PC-3 (cell line): ENCODE measurements around the gene ERI3. TPM values are rescaled to one million over a fixed set of nuclear protein-coding genes. Genes with fewer than 3 reads are reported as not detected.

Experiments used
- ATAC-seq: fragments of 200-7000 bp; cut with Tn5 transposase; 2 replicates; pipeline ENCODE4 v1.9.1; 2020; ENCODE audit warnings: mild to moderate bottlenecking, moderate library complexity
- BruUV-seq: library from RNA; stranded (reverse); fragments of 400-500 nt; replicated peaks from 2 replicates; lab custom pipeline; 2021; lab: Mats Ljungman, UMichigan
- CTCF ChIA-PET: fragments of 300-600 bp; sonication (Branson Sonifier 250); formaldehyde crosslinking; loops from one replicate; lab custom pipeline; 2022; ENCODE audit warnings: antibody characterized with exemption; lab: Charles Lee
- POLR2A ChIA-PET: fragments of 300-600 bp; sonication (Branson Sonifier 250); formaldehyde crosslinking; loops from one replicate; lab custom pipeline; 2022; ENCODE audit warnings: antibody characterized with exemption; ENCODE audit not compliant: unreplicated experiment; lab: Charles Lee
- DNase-seq: peaks from one replicate; pipeline ENCODE4 v3.0.0-alpha.2; 2015
- H2AFZ ChIP-seq: fragments of 300-600 bp; sonication (generic); 2 replicates; pipeline ENCODE4 v1.6.0; 2016; ENCODE audit warnings: antibody characterized with exemption, low read length
- H3F3A ChIP-seq: fragments of 300-600 bp; sonication (generic); one replicate; pipeline ENCODE4 v1.6.0; 2017; ENCODE audit warnings: antibody characterized with exemption, low read length, control low read depth, mild to moderate bottlenecking; ENCODE audit not compliant: unreplicated experiment
- H3K27ac ChIP-seq: fragments of 300-600 bp; sonication (generic); 2 replicates; pipeline ENCODE4 v1.5.1; 2016; ENCODE audit warnings: mild to moderate bottlenecking, low read length
- H3K27me3 ChIP-seq: fragments of 300-600 bp; sonication (generic); 2 replicates; pipeline ENCODE4 v1.6.1; 2016; ENCODE audit warnings: low read length, mixed read lengths
- H3K36me3 ChIP-seq: fragments of 300-600 bp; sonication (generic); 2 replicates; pipeline ENCODE4 v1.6.1; 2016; ENCODE audit warnings: low read depth, mixed run types, low read length, mixed read lengths
- H3K4me1 ChIP-seq: fragments of 300-600 bp; sonication (generic); 2 replicates; pipeline ENCODE4 v1.5.1; 2016; ENCODE audit warnings: low read length; ENCODE audit not compliant: insufficient read depth
- H3K4me2 ChIP-seq: fragments of 300-600 bp; sonication (generic); 2 replicates; pipeline ENCODE4 v1.6.0; 2016; ENCODE audit warnings: low read length
- H3K4me3 ChIP-seq: fragments of 300-600 bp; sonication (generic); 2 replicates; pipeline ENCODE4 v1.5.1; 2016; ENCODE audit warnings: mild to moderate bottlenecking, low read length, mixed read lengths
- H3K79me2 ChIP-seq: fragments of 300-600 bp; sonication (generic); 2 replicates; pipeline ENCODE4 v1.6.1; 2017; ENCODE audit warnings: low read length, mixed read lengths
- H3K9ac ChIP-seq: fragments of 300-600 bp; sonication (generic); 2 replicates; pipeline ENCODE4 v1.6.0; 2016; ENCODE audit warnings: mild to moderate bottlenecking, low read length
- H3K9me2 ChIP-seq: fragments of 300-600 bp; sonication (generic); replicated peaks from 2 replicates; pipeline ENCODE4 v1.6.1; 2016; ENCODE audit warnings: mixed run types, low read length, mixed read lengths
- H3K9me3 ChIP-seq: fragments of 300-600 bp; sonication (generic); 2 replicates; pipeline ENCODE4 v1.6.1; 2016; ENCODE audit warnings: low read length, mixed read lengths
- H4K20me1 ChIP-seq: fragments of 300-600 bp; sonication (generic); 2 replicates; pipeline ENCODE4 v1.6.1; 2016; ENCODE audit warnings: low read length, mixed read lengths
- CTCF ChIP-seq: fragments of 300-600 bp; sonication (generic); conservative IDR thresholded peaks from 2 replicates; pipeline ENCODE4 v1.5.1; 2017; ENCODE audit warnings: antibody characterized with exemption, low read depth, mild to moderate bottlenecking, low read length
- EZH2 ChIP-seq: fragments of 300-600 bp; sonication (generic); IDR thresholded peaks from one replicate; pipeline ENCODE4 v1.6.1; 2017; ENCODE audit warnings: antibody characterized with exemption, mild to moderate bottlenecking, low read length; ENCODE audit not compliant: unreplicated experiment
- EZH2phosphoT487 ChIP-seq: fragments of 300-600 bp; sonication (generic); IDR thresholded peaks from 2 replicates; pipeline ENCODE4 v1.6.1; 2018; ENCODE audit warnings: mild to moderate bottlenecking, antibody characterized with exemption, low read length, borderline replicate concordance
- intact Hi-C: fragments of 100-400 bp; cut with micrococcal nuclease; formaldehyde crosslinking; loops from 2 replicates; pipeline ENCODE4 v1.9.0; 2023
- total RNA-seq: library from RNA; depleted of rRNA; stranded (reverse); fragments of >200 nt; gene quantifications from 2 replicates; pipeline ENCODE4 v1.2.3, GENCODE V29; 2014

Gene ERI3
- total RNA-seq, 1 experiment from 2014 or later: 138 TPM

GRCh38 chr1:44313265-44313918, 41.7 kb downstream of the ERI3 start:
- ATAC-seq: no peak
- BruUV-seq: no TSS peak
- peaks cover 52% of the 10 kb centered on the region for H3K36me3 ChIP-seq

GRCh38 chr1:44312399-44313196, 42.5 kb downstream of the ERI3 start:
- CTCF ChIA-PET: no interaction called here
- no peaks in the 10 kb centered on the region for H3K9me3 ChIP-seq
- TF ChIP-seq CTCF (no peak), EZH2phosphoT487 (no peak), EZH2 (no peak)
- intact Hi-C loops: no loop called here
- POLR2A ChIA-PET: no interaction called here
- no peak overlapping the region for H3K27ac ChIP-seq
- no peak overlapping the region for H2AFZ ChIP-seq
- H3K27me3 ChIP-seq: no peaks in the 10 kb centered on the region
- DNase-seq (no peak), ATAC-seq (no peak)
- peaks cover 44% of the 10 kb centered on the region for H3K36me3 ChIP-seq
- no peak overlapping the region for H3K4me2 ChIP-seq
- H3K79me2 ChIP-seq: 0 out of 2 replicates have a peak, but pooled peaks cover 4% of the 10 kb centered on the region
- no TSS peak for BruUV-seq
- H3F3A ChIP-seq: no peaks in the 10 kb centered on the region
- H4K20me1 ChIP-seq: no peaks in the 10 kb centered on the region
- H3K4me3 ChIP-seq: no peak overlapping the region
- no peaks in the 10 kb centered on the region for H3K9me2 ChIP-seq
- no peaks in the 10 kb centered on the region for H3K4me1 ChIP-seq
- H3K9ac ChIP-seq: no peak overlapping the region

More at GRCh38 chr1:44313265-44313918, 41.7 kb downstream of the ERI3 start:
- no peak overlapping the region for H3K9ac ChIP-seq
- no peaks in the 10 kb centered on the region for H3K27me3 ChIP-seq
- no peak overlapping the region for H3K4me2 ChIP-seq
- no peak overlapping the region for H3K4me3 ChIP-seq
- no peak overlapping the region for H2AFZ ChIP-seq
- no peak overlapping the region for H3K27ac ChIP-seq
- no peaks in the 10 kb centered on the region for H3K9me3 ChIP-seq
- no peak for DNase-seq
- H4K20me1 ChIP-seq: no peaks in the 10 kb centered on the region
- intact Hi-C loops: no loop called here
- H3K9me2 ChIP-seq: no peaks in the 10 kb centered on the region
- ChIA-PET POLR2A (no interaction called here), CTCF (interaction anchor here (0.7 kb wide), 1 partner anchor 35 kb away, joined by 7 read pairs; no protein-coding TSS in a partner anchor)
- no peak for TF ChIP-seq EZH2phosphoT487
- TF ChIP-seq EZH2: no peak
- TF ChIP-seq CTCF: no peak
- 0 out of 2 replicates have a peak, but pooled peaks cover 4% of the 10 kb centered on the region for H3K79me2 ChIP-seq
- no peaks in the 10 kb centered on the region for H3K4me1 ChIP-seq
- H3F3A ChIP-seq: no peaks in the 10 kb centered on the region

- no peak overlapping the region for H3K9ac ChIP-seq
- H3F3A ChIP-seq: no peaks in the 10 kb centered on the region
- POLR2A ChIA-PET: no interaction called here
- no peak overlapping the region for H3K27ac ChIP-seq
- no peak for DNase-seq
- intact Hi-C loops: no loop called here
- no peaks in the 10 kb centered on the region for H3K9me3 ChIP-seq
- H3K4me2 ChIP-seq: no peak overlapping the region
- no peaks in the 10 kb centered on the region for H3K9me2 ChIP-seq
- ATAC-seq: no peak
- no peaks in the 10 kb centered on the region for H3K79me2 ChIP-seq
- BruUV-seq: no TSS peak
- no peak overlapping the region for H2AFZ ChIP-seq
- H3K4me1 ChIP-seq: no peaks in the 10 kb centered on the region
- no peak for TF ChIP-seq CTCF
- TF ChIP-seq EZH2phosphoT487: no peak
- no peak for TF ChIP-seq EZH2
- H3K4me3 ChIP-seq: no peak overlapping the region
- H3K36me3 ChIP-seq: peaks cover 46% of the 10 kb centered on the region
- H4K20me1 ChIP-seq: no peaks in the 10 kb centered on the region
- H3K27me3 ChIP-seq: no peaks in the 10 kb centered on the region
- CTCF ChIA-PET: no interaction called here
Observed at GRCh38 chr1:44310006-44310405, 45.1 kb downstream of the ERI3 start.
